ENCODE measurements around the gene ELOVL6.

- TF ChIP-seq CTCF (IDR thresholded peaks at IDR 0.05; ENCODE audit: poor library complexity, severe bottlenecking) (no peak), TAF1 (IDR thresholded peaks at IDR 0.05; ENCODE audit: low read depth) (no peak), EP300 (conservative IDR thresholded peaks at IDR 0.05; ENCODE audit: poor library complexity, severe bottlenecking) (no peak), SMC3 (conservative IDR thresholded peaks at IDR 0.05; ENCODE audit: poor library complexity) (no peak)
These were observed 193.9 kb downstream of the ELOVL6 start for GRCh38 chr4:110004556-110004955.
